IPS-18a (cell line): ENCODE results near the gene RIPOR2.
"Not testable (repeated sequence)": the region's sequence is repeated elsewhere in the genome, so short reads cannot be mapped to it uniquely, and the experiment has no call there.

Experiments used
- H3K27ac ChIP-seq: one replicate; pipeline ENCODE4 v1.5.1; 2013; ENCODE audit warnings: low read length
- H3K27me3 ChIP-seq: one replicate; pipeline ENCODE4 v1.6.1; 2013; ENCODE audit warnings: mild to moderate bottlenecking, low read length; ENCODE audit not compliant: control insufficient read depth, insufficient read depth
- H3K36me3 ChIP-seq: one replicate; pipeline ENCODE4 v1.6.1; 2013; ENCODE audit warnings: low read depth, low read length; ENCODE audit not compliant: control insufficient read depth
- H3K4me1 ChIP-seq: one replicate; pipeline ENCODE4 v1.6.1; 2013; ENCODE audit warnings: low read depth, low read length; ENCODE audit not compliant: control insufficient read depth
- H3K4me3 ChIP-seq: one replicate; pipeline ENCODE4 v1.5.1; 2013; ENCODE audit warnings: low read length
- H3K9ac ChIP-seq: one replicate; pipeline ENCODE4 v1.6.1; 2013; ENCODE audit warnings: mild to moderate bottlenecking, low read length, moderate library complexity
- H3K9me3 ChIP-seq: one replicate; pipeline ENCODE4 v1.6.1; 2013; ENCODE audit warnings: low read depth, low read length; ENCODE audit not compliant: control insufficient read depth

The RIPOR2 gene

GRCh38 chr6:24778878-24779277 is 156.9 kb downstream of the RIPOR2 start:
- Histone ChIP-seq H3K9me3 (no peaks in the 10 kb centered on the region), H3K36me3 (peaks cover 58% of the 10 kb centered on the region), H3K4me1 (peaks cover 14% of the 10 kb centered on the region), H3K27ac (no peak overlapping the region), H3K9ac (no peak overlapping the region), H3K27me3 (no peaks in the 10 kb centered on the region), H3K4me3 (no peak overlapping the region)

- Histone ChIP-seq H3K4me3 (peak overlapping the region; percentile 98), H3K4me1 (peaks cover 14% of the 10 kb centered on the region), H3K36me3 (peaks cover 51% of the 10 kb centered on the region), H3K9ac (no peak overlapping the region), H3K27ac (no peak overlapping the region), H3K9me3 (no peaks in the 10 kb centered on the region), H3K27me3 (no peaks in the 10 kb centered on the region)
Observed at GRCh38 chr6:24778121-24778520, 157.6 kb downstream of the RIPOR2 start.

- peak overlapping the region; percentile 98 for H3K4me3 ChIP-seq
- peaks cover 14% of the 10 kb centered on the region for H3K4me1 ChIP-seq
- H3K36me3 ChIP-seq, result peaks cover 42% of the 10 kb centered on the region
- H3K27me3 ChIP-seq, result no peaks in the 10 kb centered on the region
- no peaks in the 10 kb centered on the region for H3K9me3 ChIP-seq
- H3K27ac ChIP-seq, result no peak overlapping the region
- peak overlapping the region; percentile 98 for H3K9ac ChIP-seq
Observed at GRCh38 chr6:24777227-24777626, 158.5 kb downstream of the RIPOR2 start.

- Histone ChIP-seq H3K9me3 (no peaks in the 10 kb centered on the region), H3K4me3 (peak overlapping the region; percentile 98), H3K4me1 (peaks cover 14% of the 10 kb centered on the region), H3K36me3 (peaks cover 29% of the 10 kb centered on the region), H3K27ac (peak overlapping the region; percentile 35), H3K9ac (peak overlapping the region; percentile 98), H3K27me3 (no peaks in the 10 kb centered on the region)
Observed at GRCh38 chr6:24775520-24776058, 160.2 kb downstream of the RIPOR2 start.

- Histone ChIP-seq H3K27me3 (no peaks in the 10 kb centered on the region), H3K4me3 (peak within 1 kb of the TSS; percentile 98), H3K27ac (peak within 1 kb of the TSS; percentile 94), H3K9me3 (no peaks in the 10 kb centered on the region), H3K4me1 (peaks cover 14% of the 10 kb centered on the region), H3K9ac (peak within 1 kb of the TSS; percentile 98), H3K36me3 (peaks cover 22% of the 10 kb centered on the region)
Observed at GRCh38 chr6:24774696-24775519, 160.9 kb downstream of the RIPOR2 start, which contains the start of gene GMNN. Gene GMNN, plus strand, starts transcription at chr6:24774937. Its CDS starts 2,310 bp downstream, at chr6:24777247.

- H3K9ac ChIP-seq, result no peak overlapping the region
- H3K27ac ChIP-seq, result no peak overlapping the region
- H3K36me3 ChIP-seq, result no peaks in the 10 kb centered on the region
- H3K4me3 ChIP-seq, result no peak overlapping the region
- no peaks in the 10 kb centered on the region for H3K9me3 ChIP-seq
- H3K27me3 ChIP-seq, result no peaks in the 10 kb centered on the region
- H3K4me1 ChIP-seq, result no peaks in the 10 kb centered on the region
Observed at GRCh38 chr6:24768361-24768760, 167.4 kb downstream of the RIPOR2 start.

GRCh38 chr6:24766680-24767462 is 168.9 kb downstream of the RIPOR2 start:
- Histone ChIP-seq H3K27ac (no peak overlapping the region), H3K9me3 (no peaks in the 10 kb centered on the region), H3K4me1 (no peaks in the 10 kb centered on the region), H3K9ac (no peak overlapping the region), H3K27me3 (no peaks in the 10 kb centered on the region), H3K4me3 (no peak overlapping the region), H3K36me3 (no peaks in the 10 kb centered on the region)

GRCh38 chr6:24765968-24766367 is 169.8 kb downstream of the RIPOR2 start:
- not testable (repeated sequence) for H3K4me3 ChIP-seq, H3K4me1 ChIP-seq, H3K27me3 ChIP-seq, H3K36me3 ChIP-seq, H3K9ac ChIP-seq, H3K9me3 ChIP-seq, H3K27ac ChIP-seq

- not testable (repeated sequence) for H3K27me3 ChIP-seq, H3K27ac ChIP-seq, H3K4me1 ChIP-seq, H3K36me3 ChIP-seq, H3K4me3 ChIP-seq, H3K9me3 ChIP-seq, H3K9ac ChIP-seq
Observed at GRCh38 chr6:24764833-24765828, 170.6 kb downstream of the RIPOR2 start.

- no peaks in the 10 kb centered on the region for H3K4me1 ChIP-seq
- no peaks in the 10 kb centered on the region for H3K9me3 ChIP-seq
- no peak overlapping the region for H3K9ac ChIP-seq
- H3K36me3 ChIP-seq, result no peaks in the 10 kb centered on the region
- no peak overlapping the region for H3K27ac ChIP-seq
- no peak overlapping the region for H3K4me3 ChIP-seq
- no peaks in the 10 kb centered on the region for H3K27me3 ChIP-seq
Observed at GRCh38 chr6:24763578-24763977, 172.2 kb downstream of the RIPOR2 start.

- Histone ChIP-seq H3K9ac (no peak overlapping the region), H3K27ac (no peak overlapping the region), H3K4me1 (no peaks in the 10 kb centered on the region), H3K9me3 (no peaks in the 10 kb centered on the region), H3K4me3 (no peak overlapping the region), H3K36me3 (no peaks in the 10 kb centered on the region), H3K27me3 (no peaks in the 10 kb centered on the region)
Observed at GRCh38 chr6:24761851-24762250, 173.9 kb downstream of the RIPOR2 start.
